Measurements from ENCODE around the gene SHROOM3.

DNA sequence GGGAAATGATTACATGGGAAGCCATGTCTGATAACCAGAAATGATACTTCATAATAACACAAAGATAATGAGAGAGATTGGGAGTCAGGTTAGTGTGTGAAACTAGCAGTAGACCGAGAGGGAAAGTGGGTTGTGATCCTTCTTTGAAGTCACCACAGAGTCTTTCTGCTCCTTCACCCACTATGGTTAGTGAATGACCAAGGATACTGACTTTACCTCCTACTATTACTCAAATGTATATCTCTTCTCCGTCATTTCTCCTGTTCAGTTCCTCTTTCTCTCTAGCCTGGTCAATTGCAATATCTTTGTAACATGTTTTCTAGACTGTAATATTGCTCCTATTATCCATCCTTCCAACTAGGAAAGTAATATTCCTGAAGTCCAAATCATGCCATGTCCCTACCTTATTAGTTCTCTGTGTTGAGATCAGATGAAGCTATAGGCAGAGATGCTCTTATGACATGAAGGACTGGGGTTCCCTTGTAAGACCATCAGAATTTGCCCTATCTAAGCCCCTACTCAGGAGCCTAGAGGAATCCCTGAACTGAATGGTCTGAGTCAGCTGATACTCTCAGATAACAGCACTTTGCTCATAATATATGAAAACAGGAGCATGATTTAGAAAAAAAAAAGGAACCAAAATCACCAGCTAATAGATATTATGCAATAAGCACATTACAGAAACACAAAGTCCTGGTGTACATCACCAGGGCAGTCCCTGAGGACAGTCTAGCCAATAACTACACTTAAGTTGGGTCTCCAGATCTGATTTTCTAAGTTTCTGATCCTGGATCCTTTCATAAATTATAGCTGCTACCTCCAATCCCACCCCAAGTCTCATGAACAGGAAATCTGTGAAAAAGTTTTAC is 81.2 kb downstream of the SHROOM3 start:
- TF ChIP-seq, protein P1, sequence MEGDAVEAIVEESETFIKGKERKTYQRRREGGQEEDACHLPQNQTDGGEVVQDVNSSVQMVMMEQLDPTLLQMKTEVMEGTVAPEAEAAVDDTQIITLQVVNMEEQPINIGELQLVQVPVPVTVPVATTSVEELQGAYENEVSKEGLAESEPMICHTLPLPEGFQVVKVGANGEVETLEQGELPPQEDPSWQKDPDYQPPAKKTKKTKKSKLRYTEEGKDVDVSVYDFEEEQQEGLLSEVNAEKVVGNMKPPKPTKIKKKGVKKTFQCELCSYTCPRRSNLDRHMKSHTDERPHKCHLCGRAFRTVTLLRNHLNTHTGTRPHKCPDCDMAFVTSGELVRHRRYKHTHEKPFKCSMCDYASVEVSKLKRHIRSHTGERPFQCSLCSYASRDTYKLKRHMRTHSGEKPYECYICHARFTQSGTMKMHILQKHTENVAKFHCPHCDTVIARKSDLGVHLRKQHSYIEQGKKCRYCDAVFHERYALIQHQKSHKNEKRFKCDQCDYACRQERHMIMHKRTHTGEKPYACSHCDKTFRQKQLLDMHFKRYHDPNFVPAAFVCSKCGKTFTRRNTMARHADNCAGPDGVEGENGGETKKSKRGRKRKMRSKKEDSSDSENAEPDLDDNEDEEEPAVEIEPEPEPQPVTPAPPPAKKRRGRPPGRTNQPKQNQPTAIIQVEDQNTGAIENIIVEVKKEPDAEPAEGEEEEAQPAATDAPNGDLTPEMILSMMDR (IDR thresholded peaks at IDR 0.05) = no peak
- no peak for TF ChIP-seq POLR2A (IDR thresholded peaks at IDR 0.05)

Data from adrenal gland (tissue), 5 donors.